Esophagus muscularis mucosa (tissue), 4 donors: Measurements from ENCODE around the gene IKZF2. TPM values are rescaled to one million over a fixed set of nuclear protein-coding genes. Genes with fewer than 3 reads are reported as not detected.

Source experiments
- DNase-seq: peaks from one replicate; pipeline ENCODE4 v3.0.0-alpha.2; 2017; ENCODE audit errors: extremely low spot score
- H3K27ac ChIP-seq, 4 donors: fragments of 200-600 bp; sonication (generic); replicated peaks in 1 of 4; 1 replicate in 3 of 4; 2 replicates in 1 of 4; pipeline ENCODE4 v1.5.1; 2016 to 2019; ENCODE audit warnings: mild to moderate bottlenecking in 1 of 4
- H3K27me3 ChIP-seq, 4 donors: fragments of 200-600 bp; sonication (generic); one replicate each; pipeline versions ENCODE4 v1.5.1 to v1.6.0; 2016 to 2019
- H3K36me3 ChIP-seq, 4 donors: fragments of 200-600 bp; sonication (generic); one replicate each; pipeline ENCODE4 v1.5.1; 2016 to 2019
- H3K4me1 ChIP-seq, 4 donors: fragments of 200-600 bp; sonication (generic); one replicate each; pipeline ENCODE4 v1.5.1; 2016 to 2019
- H3K4me3 ChIP-seq, 4 donors: fragments of 200-600 bp; sonication (generic); 1 replicate in 2 of 4; 2 replicates in 2 of 4; pipeline ENCODE4 v1.5.1; 2016 to 2019; ENCODE audit warnings: mild to moderate bottlenecking in 4 of 4, moderate library complexity in 1 of 4
- H3K9me3 ChIP-seq, 4 donors: fragments of 200-600 bp; sonication (generic); 1 replicate in 3 of 4; 2 replicates in 1 of 4; pipeline ENCODE4 v1.5.1; 2016 to 2019
- CTCF ChIP-seq, 3 experiments: fragments of 200-600 bp in 2 of 3; fragments of 450-650 bp in 1 of 3; sonication (generic) in 2 of 3; IDR thresholded peaks; one replicate each; pipeline ENCODE4 v1.5.1; 2017 to 2019; ENCODE audit warnings: antibody characterized with exemption in 3 of 3, mild to moderate bottlenecking in 2 of 3, moderate library complexity in 1 of 3
- EP300 ChIP-seq: sonication (generic); formaldehyde crosslinking; IDR thresholded peaks from one replicate; pipeline ENCODE4 v1.6.1; 2017; ENCODE audit warnings: antibody characterized with exemption
- POLR2A ChIP-seq: fragments of 450-650 bp; IDR thresholded peaks from one replicate; pipeline ENCODE4 v1.6.1; 2017; ENCODE audit warnings: antibody characterized with exemption, moderate library complexity, mild to moderate bottlenecking, low read depth
- POLR2AphosphoS5 ChIP-seq, 2 donors: sonication (generic); formaldehyde crosslinking; IDR thresholded peaks; one replicate each; pipeline ENCODE4 v1.6.1; 2017; ENCODE audit warnings: antibody characterized with exemption in 2 of 2
- WGBS: methylation state at CpG from one replicate; pipeline ENCODE4 v1.1.5; 2018; 5-methylcytosine and 5-hydroxymethylcytosine counted together
- intact Hi-C: fragments of 100-400 bp; cut with DNase I; formaldehyde crosslinking; loops from one replicate; pipeline ENCODE4 v1.15.1; 2023
- total RNA-seq, 4 donors: library from RNA; depleted of rRNA; stranded (reverse); fragments of >200 nt; gene quantifications; one replicate each; pipeline versions ENCODE4 v1.1.0 to v1.2.1, GENCODE V29; 2016

IKZF2 gene
- total RNA-seq, 4 donors from 2014 or later, result 6.5 to 11.2 (median 8.8) TPM

- H3K4me3 ChIP-seq, result no peak overlapping the region
- H3K27me3 ChIP-seq, result no peaks in the 10 kb centered on the region
- no peaks in the 10 kb centered on the region for H3K36me3 ChIP-seq
- H3K27ac ChIP-seq, result no peak overlapping the region
- H3K4me1 ChIP-seq, result peaks cover 0 to 9% (median 6%) of the 10 kb centered on the region in 4 donors
- intact Hi-C loops, result no loop called here
- no peak for TF ChIP-seq EP300
- DNase-seq, result no peak
- H3K9me3 ChIP-seq, result no peaks in the 10 kb centered on the region
Measured at GRCh38 chr2:212957624-212958023, 193.8 kb downstream of the IKZF2 start.

GRCh38 chr2:212956665-212957607, 194.5 kb downstream of the IKZF2 start:
- DNase-seq, result no peak
- peak overlapping the region in 1 of 4 donors; percentile 1 for H3K27ac ChIP-seq
- no peaks in the 10 kb centered on the region for H3K36me3 ChIP-seq
- peaks cover 0 to 9% (median 6%) of the 10 kb centered on the region in 4 donors for H3K4me1 ChIP-seq
- H3K4me3 ChIP-seq, result no peak overlapping the region
- H3K27me3 ChIP-seq, result no peaks in the 10 kb centered on the region
- no peaks in the 10 kb centered on the region for H3K9me3 ChIP-seq
- no peak for TF ChIP-seq POLR2A
- no peak for TF ChIP-seq EP300
- no peak for TF ChIP-seq CTCF (IDR thresholded peaks at IDR 0.05)
- TF ChIP-seq POLR2AphosphoS5 (IDR thresholded peaks at IDR 0.05), result no peak
- 52% methylated on average over 6 of the region's 6 CpGs for WGBS
- intact Hi-C loops, result no loop called here

- WGBS, result 54% methylated on average over 3 of the region's 3 CpGs
- peaks cover 0 to 9% (median 6%) of the 10 kb centered on the region in 4 donors for H3K4me1 ChIP-seq
- TF ChIP-seq CTCF (IDR thresholded peaks at IDR 0.05), result no peak
- TF ChIP-seq POLR2A, result no peak
- TF ChIP-seq POLR2AphosphoS5 (IDR thresholded peaks at IDR 0.05), result no peak
- no peak for TF ChIP-seq EP300
- no peaks in the 10 kb centered on the region for H3K9me3 ChIP-seq
- H3K4me3 ChIP-seq, result no peak overlapping the region
- no peak for DNase-seq
- no peaks in the 10 kb centered on the region for H3K27me3 ChIP-seq
- H3K36me3 ChIP-seq, result no peaks in the 10 kb centered on the region
- intact Hi-C loops, result no loop called here
- no peak overlapping the region for H3K27ac ChIP-seq
Measured at GRCh38 chr2:212953170-212953920, 198.1 kb downstream of the IKZF2 start.

GRCh38 chr2:212949786-212950185, 201.6 kb downstream of the IKZF2 start:
- no peaks in the 10 kb centered on the region for H3K36me3 ChIP-seq
- 73% methylated on average over 1 of the region's 1 CpG for WGBS
- intact Hi-C loops, result no loop called here
- no peak overlapping the region for H3K27ac ChIP-seq
- TF ChIP-seq POLR2A (no peak), POLR2AphosphoS5 (IDR thresholded peaks at IDR 0.05) (no peak), CTCF (IDR thresholded peaks at IDR 0.05) (no peak), EP300 (no peak)
- no peak overlapping the region for H3K4me3 ChIP-seq
- H3K27me3 ChIP-seq, result no peaks in the 10 kb centered on the region
- H3K4me1 ChIP-seq, result no peaks in the 10 kb centered on the region
- no peaks in the 10 kb centered on the region for H3K9me3 ChIP-seq
- no peak for DNase-seq

Other genes with a start within 250 kb of the IKZF2 start
- gene SPAG16, start 132.9 kb upstream of the IKZF2 start, total RNA-seq, result 10 to 100 TPM; 26.8 to 36.1 (median 31.0) TPM